HEK293T (cell line): ENCODE results near the gene GPR146.
"Not testable (repeated sequence)": the region's sequence is repeated elsewhere in the genome, so short reads cannot be mapped to it uniquely, and the experiment has no call there.

Experiments used
- CTCF ChIA-PET: fragments of 350-600 bp; formaldehyde crosslinking; extraction: SDS; loops from one replicate; lab custom pipeline; 2021; ENCODE audit warnings: antibody characterized with exemption, inconsistent platforms; lab: Yijun Ruan, JAX
- POLR2A ChIA-PET: fragments of 350-600 bp; formaldehyde crosslinking; extraction: SDS; loops from one replicate; lab custom pipeline; 2020; ENCODE audit warnings: antibody characterized with exemption, inconsistent platforms; lab: Yijun Ruan, JAX
- DNase-seq: peaks from one replicate; pipeline ENCODE4 v3.0.0; 2012; ENCODE audit warnings: mixed read lengths; ENCODE audit errors: extremely low spot score
- ARNT ChIP-seq: fragments of 450-650 bp; IDR thresholded peaks from 2 replicates; pipeline ENCODE4 v1.6.1; 2017; ENCODE audit warnings: mild to moderate bottlenecking
- BHLHE40 ChIP-seq: fragments of 450-650 bp; IDR thresholded peaks from 2 replicates; pipeline ENCODE4 v1.6.1; 2016; ENCODE audit warnings: mild to moderate bottlenecking, moderate library complexity, borderline replicate concordance
- CTBP1 ChIP-seq: fragments of 450-650 bp; IDR thresholded peaks from 2 replicates; pipeline ENCODE4 v1.6.1; 2016; ENCODE audit warnings: borderline replicate concordance
- ELF4 ChIP-seq: fragments of 450-650 bp; IDR thresholded peaks from 2 replicates; pipeline ENCODE4 v1.6.1; 2017; ENCODE audit warnings: antibody characterized with exemption
- FOXA1 ChIP-seq: fragments of 450-650 bp; IDR thresholded peaks from 2 replicates; pipeline ENCODE4 v1.6.1; 2016; ENCODE audit warnings: mild to moderate bottlenecking
- FOXK2 ChIP-seq: fragments of 450-650 bp; IDR thresholded peaks from 2 replicates; pipeline ENCODE4 v1.6.1; 2016; ENCODE audit warnings: mild to moderate bottlenecking
- FOXM1 ChIP-seq: fragments of 450-650 bp; IDR thresholded peaks from 2 replicates; pipeline ENCODE4 v1.6.1; 2017; ENCODE audit warnings: mild to moderate bottlenecking, borderline replicate concordance
- HDGF ChIP-seq: fragments of 450-650 bp; IDR thresholded peaks from 2 replicates; pipeline ENCODE4 v1.6.1; 2017; ENCODE audit warnings: antibody characterized with exemption, borderline replicate concordance
- L3MBTL2 ChIP-seq: fragments of 450-650 bp; conservative IDR thresholded peaks from 2 replicates; pipeline ENCODE4 v1.6.1; 2016; ENCODE audit warnings: mild to moderate bottlenecking
- LEF1 ChIP-seq: fragments of 450-650 bp; IDR thresholded peaks from 2 replicates; pipeline ENCODE4 v1.6.1; 2017; ENCODE audit warnings: mild to moderate bottlenecking, borderline replicate concordance
- NFRKB ChIP-seq: fragments of 450-650 bp; IDR thresholded peaks from 2 replicates; pipeline ENCODE4 v1.6.1; 2016; ENCODE audit warnings: mild to moderate bottlenecking, moderate library complexity
- SP1 ChIP-seq: fragments of 450-650 bp; IDR thresholded peaks from 2 replicates; pipeline ENCODE4 v1.6.1; 2017
- SUZ12 ChIP-seq: fragments of 450-650 bp; IDR thresholded peaks from 2 replicates; pipeline ENCODE4 v1.6.1; 2016; ENCODE audit warnings: mild to moderate bottlenecking
- TARDBP ChIP-seq: fragments of 450-650 bp; IDR thresholded peaks from 2 replicates; pipeline ENCODE4 v1.6.1; 2016
- ZNF384 ChIP-seq: fragments of 450-650 bp; IDR thresholded peaks from 2 replicates; pipeline ENCODE4 v1.6.1; 2016
- TF ChIP-seq, protein P1 (sequence below): fragments of 450-650 bp; IDR thresholded peaks from 2 replicates; pipeline ENCODE4 v1.6.1; 2016

Gene GPR146

DNA sequence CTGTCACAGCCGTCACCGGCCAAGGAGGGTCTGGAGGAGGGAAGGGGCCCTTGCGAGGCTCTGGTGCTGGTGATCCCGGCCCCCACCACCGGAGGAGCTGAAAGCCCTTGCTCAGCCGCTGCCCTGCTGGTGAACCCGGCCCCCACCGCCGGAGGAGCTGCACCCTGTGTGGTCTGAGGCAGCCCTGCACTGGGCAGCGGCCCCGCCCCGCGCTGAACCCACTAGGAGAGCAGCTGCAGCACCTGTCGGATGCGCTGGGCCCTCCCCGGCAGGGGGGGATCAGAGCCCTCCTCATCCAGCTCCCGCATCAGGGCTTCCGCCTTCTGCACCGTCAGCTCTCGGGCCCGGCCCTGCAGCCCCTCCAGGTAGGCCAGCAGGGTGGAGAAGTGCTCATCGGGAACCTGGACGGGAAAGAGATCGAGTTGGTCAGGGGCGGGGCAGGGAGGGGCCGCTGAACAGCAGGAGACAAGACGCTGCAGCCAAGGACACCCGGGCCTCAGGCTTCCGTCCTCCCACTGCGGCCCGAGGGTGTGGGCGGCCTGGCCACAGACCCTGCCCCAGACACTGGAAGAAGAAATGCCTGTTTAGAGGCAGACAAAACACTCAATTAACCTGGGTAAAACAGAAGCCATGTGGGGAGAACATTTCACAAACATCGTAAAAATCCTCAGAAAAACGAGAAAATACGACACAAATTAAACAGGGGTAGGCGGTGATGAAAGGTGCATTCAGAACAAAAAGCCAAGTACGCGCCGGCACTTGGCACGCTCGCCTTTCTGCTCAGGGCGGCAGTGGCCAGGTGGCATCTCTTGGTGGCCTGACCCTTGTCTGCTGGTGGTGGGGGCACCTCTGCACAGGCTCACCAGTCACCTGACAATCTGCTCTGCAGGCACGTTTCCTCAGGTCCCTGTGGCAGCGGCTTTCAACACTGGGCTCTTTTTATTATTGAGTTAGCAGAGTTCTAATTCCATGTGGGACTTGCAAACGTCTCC, 46.6 kb upstream of the GPR146 start:
- no peak for DNase-seq
- ChIA-PET CTCF (no interaction called here), POLR2A (interaction anchor here (0.9 kb wide), 1 partner anchor 23 kb away, joined by 4 read pairs; the partner anchor contains the start of gene COX19)
- TF ChIP-seq CTBP1, result no peak
- TF ChIP-seq, protein P1, sequence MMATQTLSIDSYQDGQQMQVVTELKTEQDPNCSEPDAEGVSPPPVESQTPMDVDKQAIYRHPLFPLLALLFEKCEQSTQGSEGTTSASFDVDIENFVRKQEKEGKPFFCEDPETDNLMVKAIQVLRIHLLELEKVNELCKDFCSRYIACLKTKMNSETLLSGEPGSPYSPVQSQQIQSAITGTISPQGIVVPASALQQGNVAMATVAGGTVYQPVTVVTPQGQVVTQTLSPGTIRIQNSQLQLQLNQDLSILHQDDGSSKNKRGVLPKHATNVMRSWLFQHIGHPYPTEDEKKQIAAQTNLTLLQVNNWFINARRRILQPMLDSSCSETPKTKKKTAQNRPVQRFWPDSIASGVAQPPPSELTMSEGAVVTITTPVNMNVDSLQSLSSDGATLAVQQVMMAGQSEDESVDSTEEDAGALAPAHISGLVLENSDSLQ, result no peak
- no peak for TF ChIP-seq BHLHE40
- no peak for TF ChIP-seq ELF4
- TF ChIP-seq FOXK2, result no peak
- TF ChIP-seq FOXA1, result no peak
- TF ChIP-seq ZNF384, result no peak
- no peak for TF ChIP-seq ARNT
- TF ChIP-seq TARDBP, result no peak
- no peak for TF ChIP-seq LEF1
- no peak for TF ChIP-seq HDGF

DNA sequence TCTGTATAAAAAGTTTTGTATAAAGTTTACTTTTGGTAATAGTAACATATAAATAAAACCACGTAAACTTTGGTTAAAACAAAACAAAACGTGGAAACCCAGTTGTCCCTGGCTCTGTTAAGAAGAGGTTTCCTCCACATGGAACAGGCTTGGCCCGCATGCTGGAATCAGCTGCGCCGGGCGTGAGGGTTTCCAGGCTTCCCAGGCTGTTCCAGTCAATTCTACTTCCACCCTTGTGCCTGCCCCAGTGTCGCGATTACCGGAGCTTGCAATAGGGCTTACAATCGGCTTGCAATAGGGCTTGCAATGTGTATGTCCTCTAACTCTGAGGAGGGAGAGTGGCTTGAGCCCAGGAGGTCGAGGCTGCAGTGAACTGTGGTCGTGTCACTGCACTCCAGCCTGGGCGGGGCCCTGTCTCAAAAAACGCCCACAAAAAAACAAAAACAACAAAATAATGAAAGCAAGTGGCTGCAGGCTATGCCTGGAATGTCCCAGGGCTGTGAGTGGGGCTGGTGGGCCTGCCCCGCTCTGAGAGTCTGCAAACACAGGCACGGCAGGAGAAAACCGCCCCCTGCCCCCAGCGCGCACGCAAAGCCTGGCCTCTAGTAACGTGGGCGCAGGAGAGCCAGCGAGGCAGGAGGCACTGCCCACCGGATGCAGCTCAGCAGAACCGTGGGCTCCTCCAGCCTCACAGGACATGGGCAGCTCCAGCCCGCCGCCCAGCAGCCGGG, 45.0 kb upstream of the GPR146 start:
- POLR2A ChIA-PET, result no interaction called here
- CTCF ChIA-PET, result no interaction called here
- TF ChIP-seq FOXK2 (no peak), BHLHE40 (no peak), CTBP1 (no peak), NFRKB (no peak), ZNF384 (no peak), ARNT (no peak), HDGF (no peak), L3MBTL2 (no peak), FOXM1 (no peak), LEF1 (no peak), SUZ12 (no peak), TARDBP (no peak)
- TF ChIP-seq, protein P1, result no peak
- no peak for DNase-seq

DNA sequence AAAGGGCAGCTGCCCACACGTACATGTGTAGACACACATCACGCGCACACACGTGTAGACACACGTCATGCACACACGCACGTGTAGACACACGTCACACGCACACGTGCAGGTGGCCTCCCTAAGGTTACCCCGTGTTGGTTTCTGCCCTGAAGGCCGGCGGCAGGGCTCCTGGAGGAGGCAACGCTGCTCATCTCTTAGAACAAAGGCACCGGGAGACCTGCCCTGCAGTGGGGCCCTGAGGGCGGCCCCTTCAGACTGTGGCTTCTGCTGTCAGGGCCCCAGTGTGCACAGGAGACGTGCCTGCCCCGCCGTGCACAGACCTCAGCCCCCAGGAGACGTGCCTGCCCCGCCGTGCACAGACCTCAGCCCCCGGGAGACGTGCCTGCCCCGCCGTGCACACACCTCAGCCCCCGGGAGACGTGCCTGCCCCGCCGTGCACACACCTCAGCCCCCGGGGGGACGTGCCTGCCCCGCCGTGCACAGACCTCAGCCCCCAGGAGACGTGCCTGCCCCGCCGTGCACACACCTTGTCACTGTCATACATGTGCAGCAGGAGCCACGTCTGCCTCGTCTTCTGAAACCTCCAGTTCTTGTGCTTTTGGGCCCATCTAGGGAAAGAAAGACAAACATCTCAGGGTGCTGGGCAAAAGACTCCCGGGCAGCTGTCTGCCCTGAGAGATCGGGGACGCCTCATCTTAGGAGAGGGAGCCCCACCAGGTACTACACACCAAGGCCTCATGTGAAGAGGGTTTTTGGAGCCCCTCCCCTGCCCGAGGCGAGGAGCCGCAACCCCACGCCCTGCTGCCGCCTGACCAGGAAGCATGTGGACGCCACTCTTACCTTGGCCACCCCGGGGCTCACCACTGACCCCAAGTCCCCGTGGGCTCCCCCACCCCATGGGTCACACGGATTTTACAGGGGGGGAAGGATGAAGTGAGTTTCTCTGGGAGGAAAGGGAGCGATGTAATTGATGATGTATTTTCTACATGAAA, 44.1 kb upstream of the GPR146 start:
- CTCF ChIA-PET, result no interaction called here
- TF ChIP-seq ZNF384 (no peak), ELF4 (no peak), HDGF (no peak), FOXA1 (no peak), LEF1 (no peak), SP1 (no peak), BHLHE40 (no peak), L3MBTL2 (no peak), FOXK2 (no peak), SUZ12 (no peak), CTBP1 (no peak), TARDBP (no peak), FOXM1 (no peak), NFRKB (no peak), ARNT (no peak)
- TF ChIP-seq, protein P1, result no peak
- no peak for DNase-seq
- POLR2A ChIA-PET, result no interaction called here

DNA sequence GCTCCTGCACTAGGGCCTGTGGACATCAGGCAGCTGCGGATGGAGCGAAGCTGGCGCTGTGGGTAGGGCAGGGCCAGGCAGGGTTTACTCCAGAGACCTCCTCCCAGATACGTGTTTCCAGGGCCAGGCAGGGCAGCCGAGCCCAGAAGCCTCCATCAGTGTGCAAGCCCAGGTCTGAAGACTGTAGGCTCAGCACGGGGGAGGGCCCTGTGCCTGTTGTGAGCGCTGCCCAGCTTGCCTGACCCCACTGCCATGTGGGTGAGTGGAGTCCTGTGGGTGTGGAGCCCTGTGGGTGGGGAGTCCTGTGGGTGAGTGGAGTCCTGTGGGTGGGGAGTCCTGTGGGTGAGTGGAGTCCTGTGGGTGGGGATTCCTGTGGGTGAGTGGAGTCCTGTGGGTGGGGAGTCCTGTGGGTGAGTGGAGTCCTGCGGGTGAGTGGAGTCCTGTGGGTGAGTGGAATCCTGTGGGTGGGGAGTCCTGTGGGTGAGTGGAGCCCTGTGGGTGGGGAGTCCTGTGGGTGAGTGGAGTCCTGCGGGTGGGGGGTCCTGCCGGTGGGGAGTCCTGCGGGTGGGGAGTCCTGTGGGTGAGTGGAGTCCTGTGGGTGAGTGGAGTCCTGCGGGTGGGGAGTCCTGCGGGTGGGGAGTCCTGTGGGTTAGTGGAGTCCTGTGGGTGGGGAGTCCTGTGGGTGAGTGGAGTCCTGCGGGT, 43.1 kb upstream of the GPR146 start:
- POLR2A ChIA-PET, CTCF ChIA-PET: not testable (repeated sequence)
- DNase-seq, result peak; percentile 52
- TF ChIP-seq TARDBP, result 0 out of 2 replicates have a peak, but pooled peaks have one; percentile 24

DNA sequence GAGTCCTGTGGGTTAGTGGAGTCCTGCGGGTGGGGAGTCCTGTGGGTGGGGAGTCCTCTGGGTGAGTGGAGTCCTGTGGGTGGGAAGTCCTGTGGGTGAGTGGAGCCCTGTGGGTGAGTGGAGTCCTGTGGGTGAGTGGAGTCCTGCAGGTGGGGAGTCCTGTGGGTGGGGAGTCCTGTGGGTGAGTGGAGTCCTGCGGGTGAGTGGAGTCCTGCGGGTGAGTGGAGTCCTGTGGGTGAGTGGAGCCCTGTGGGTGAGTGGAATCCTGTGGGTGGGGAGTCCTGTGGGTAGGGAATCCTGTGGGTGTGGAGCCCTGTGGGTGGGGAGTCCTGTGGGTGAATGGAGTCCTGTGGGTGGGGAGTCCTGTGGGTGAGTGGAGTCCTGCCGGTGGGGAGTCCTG, 42.3 kb upstream of the GPR146 start:
- POLR2A ChIA-PET, DNase-seq: not testable (repeated sequence)

DNA sequence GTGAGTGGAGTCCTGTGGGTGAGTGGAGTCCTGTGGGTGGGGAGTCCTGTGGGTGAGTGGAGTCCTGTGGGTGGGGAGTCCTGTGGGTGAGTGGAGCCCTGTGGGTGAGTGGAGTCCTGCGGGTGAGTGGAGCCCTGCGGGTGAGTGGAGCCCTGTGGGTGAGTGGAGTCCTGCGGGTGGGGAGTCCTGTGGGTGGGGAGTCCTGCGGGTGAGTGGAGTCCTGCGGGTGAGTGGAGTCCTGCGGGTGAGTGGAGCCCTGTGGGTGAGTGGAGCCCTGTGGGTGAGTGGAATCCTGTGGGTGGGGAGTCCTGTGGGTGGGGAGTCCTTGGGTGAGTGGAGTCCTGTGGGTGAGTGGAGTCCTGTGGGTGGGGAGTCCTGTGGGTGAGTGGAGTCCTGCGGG, 41.9 kb upstream of the GPR146 start:
- DNase-seq, CTCF ChIA-PET, POLR2A ChIA-PET: not testable (repeated sequence)

More for the DNA sequence above, 42.3 kb upstream of the GPR146 start:
- CTCF ChIA-PET, result not testable (repeated sequence)
